IMR-90 (cell line): Measurements from ENCODE around the gene HEATR3. TPM values are rescaled to one million over a fixed set of nuclear protein-coding genes. Genes with fewer than 3 reads are reported as not detected.

Experiments
- ATAC-seq: fragments of 200-7000 bp; cut with Tn5 transposase; 2 replicates; pipeline ENCODE4 v1.9.1; 2020; ENCODE audit warnings: low read depth, mild to moderate bottlenecking, moderate library complexity
- BruUV-seq: library from RNA; stranded (reverse); fragments of 400-500 nt; replicated peaks from 2 replicates; lab custom pipeline; 2021; lab: Mats Ljungman, UMichigan
- CTCF ChIA-PET: fragments of 300-600 bp; formaldehyde crosslinking; extraction: SDS; loops from one replicate; lab custom pipeline; 2021; ENCODE audit warnings: antibody characterized with exemption; lab: Yijun Ruan, JAX
- POLR2A ChIA-PET: fragments of 300-600 bp; sonication (Branson Sonifier 250); formaldehyde crosslinking; loops from one replicate; lab custom pipeline; 2022; ENCODE audit warnings: antibody characterized with exemption; ENCODE audit not compliant: unreplicated experiment; lab: Charles Lee
- DNase-seq: peaks from one replicate; pipeline ENCODE4 v3.0.0; 2013
- H2AFZ ChIP-seq: replicated peaks from 2 replicates; pipeline ENCODE3; 2013; ENCODE audit warnings: low read length, mild to moderate bottlenecking; ENCODE audit not compliant: poor library complexity
- H2AK5ac ChIP-seq: 2 replicates; pipeline ENCODE4 v1.6.1; 2013; ENCODE audit warnings: low read depth, low read length, inconsistent platforms
- H2AK9ac ChIP-seq: replicated peaks from 2 replicates; pipeline ENCODE3; 2013; ENCODE audit warnings: mild to moderate bottlenecking, low read depth, low read length, moderate library complexity; ENCODE audit not compliant: poor library complexity
- H2BK120ac ChIP-seq: 2 replicates; pipeline ENCODE4 v1.6.1; 2013; ENCODE audit warnings: low read depth, low read length, inconsistent platforms
- H2BK15ac ChIP-seq: 3 replicates; pipeline ENCODE4 v1.6.1; 2013; ENCODE audit warnings: low read depth, low read length, inconsistent platforms
- H2BK20ac ChIP-seq: 2 replicates; pipeline ENCODE4 v1.6.1; 2013; ENCODE audit warnings: low read depth, mild to moderate bottlenecking, inconsistent platforms, low read length, moderate library complexity
- H2BK5ac ChIP-seq: 2 replicates; pipeline ENCODE4 v1.6.1; 2013; ENCODE audit warnings: mild to moderate bottlenecking, low read depth, low read length, inconsistent platforms; ENCODE audit not compliant: poor library complexity, severe bottlenecking
- H3K14ac ChIP-seq: replicated peaks from 2 replicates; pipeline ENCODE4 v1.6.1; 2013; ENCODE audit warnings: low read depth, low read length, inconsistent platforms
- H3K18ac ChIP-seq: 2 replicates; pipeline ENCODE4 v1.6.1; 2013; ENCODE audit warnings: low read depth, low read length, control low read depth
- H3K23ac ChIP-seq: 2 replicates; pipeline ENCODE4 v1.6.1; 2013; ENCODE audit warnings: low read depth, low read length, inconsistent platforms
- H3K27ac ChIP-seq: 2 replicates; pipeline ENCODE4 v1.5.1; 2013; ENCODE audit warnings: mild to moderate bottlenecking, control low read depth, low read length; ENCODE audit not compliant: insufficient read depth
- H3K27me3 ChIP-seq: 2 replicates; pipeline ENCODE4 v1.6.1; 2013; ENCODE audit warnings: low read length; ENCODE audit not compliant: control insufficient read depth, insufficient read depth
- H3K36me3 ChIP-seq: 2 replicates; pipeline ENCODE4 v1.6.1; 2013; ENCODE audit warnings: low read length, mixed read lengths; ENCODE audit not compliant: control insufficient read depth, insufficient read depth
- H3K4ac ChIP-seq: 2 replicates; pipeline ENCODE4 v1.6.1; 2013; ENCODE audit warnings: low read depth, low read length, inconsistent platforms
- H3K4me1 ChIP-seq: 2 replicates; pipeline ENCODE4 v1.6.1; 2013; ENCODE audit warnings: low read length, mixed read lengths; ENCODE audit not compliant: control insufficient read depth, insufficient read depth
- H3K4me2 ChIP-seq: 2 replicates; pipeline ENCODE4 v1.6.1; 2013; ENCODE audit warnings: low read depth, mild to moderate bottlenecking, control low read depth, low read length, moderate library complexity
- H3K4me3 ChIP-seq: 2 replicates; pipeline ENCODE4 v1.5.1; 2013; ENCODE audit warnings: low read depth, mild to moderate bottlenecking, control low read depth, low read length, moderate library complexity; ENCODE audit not compliant: insufficient read depth
- H3K56ac ChIP-seq: 2 replicates; pipeline ENCODE4 v1.6.1; 2013; ENCODE audit warnings: low read length, inconsistent platforms; ENCODE audit not compliant: insufficient read depth; ENCODE audit errors: extremely low read depth
- H3K79me1 ChIP-seq, 2 experiments: 2 replicates each; pipeline ENCODE4 v1.6.1; 2013; ENCODE audit warnings: low read length in 2 of 2, inconsistent platforms in 1 of 2, low read depth in 1 of 2
- H3K9ac ChIP-seq: 2 replicates; pipeline ENCODE4 v1.6.1; 2013; ENCODE audit warnings: low read depth, low read length, control low read depth
- H3K9me1 ChIP-seq: 2 replicates; pipeline ENCODE4 v1.6.1; 2013; ENCODE audit warnings: low read length, inconsistent platforms; ENCODE audit not compliant: insufficient read depth
- H3K9me3 ChIP-seq: 2 replicates; pipeline ENCODE4 v1.6.1; 2013; ENCODE audit warnings: low read length; ENCODE audit not compliant: control insufficient read depth, insufficient read depth
- H4K20me1 ChIP-seq: 2 replicates; pipeline ENCODE4 v1.6.1; 2013; ENCODE audit warnings: low read length, inconsistent platforms; ENCODE audit not compliant: insufficient read depth
- H4K5ac ChIP-seq: 2 replicates; pipeline ENCODE4 v1.6.1; 2013; ENCODE audit warnings: mild to moderate bottlenecking, low read depth, low read length, control low read depth
- H4K8ac ChIP-seq, 2 experiments: 2 replicates each; pipeline ENCODE4 v1.6.1; 2013; ENCODE audit warnings: low read depth in 2 of 2, low read length in 2 of 2, control low read depth in 1 of 2, inconsistent platforms in 1 of 2
- H4K91ac ChIP-seq: 2 replicates; pipeline ENCODE4 v1.6.1; 2013; ENCODE audit warnings: low read depth, low read length, inconsistent platforms; ENCODE audit not compliant: insufficient read depth
- BHLHE40 ChIP-seq: fragments of 150-350 bp; IDR thresholded peaks from 2 replicates; pipeline ENCODE4 v1.6.1; 2016; ENCODE audit warnings: mild to moderate bottlenecking, low read depth, low read length
- CEBPB ChIP-seq: IDR thresholded peaks from 2 replicates; pipeline ENCODE4 v1.6.1; 2012; ENCODE audit warnings: low read depth, low read length, improper control_type of control experiment
- CHD1 ChIP-seq: IDR thresholded peaks from 2 replicates; pipeline ENCODE4 v1.6.1; 2012; ENCODE audit warnings: low read depth, low read length, improper control_type of control experiment
- FOS ChIP-seq: fragments of 150-350 bp; IDR thresholded peaks from 2 replicates; pipeline ENCODE4 v1.6.1; 2016; ENCODE audit warnings: low read depth, low read length
- MAFK ChIP-seq: IDR thresholded peaks from 2 replicates; pipeline ENCODE4 v1.6.1; 2012; ENCODE audit warnings: low read depth, low read length, improper control_type of control experiment
- MAZ ChIP-seq: IDR thresholded peaks from 2 replicates; pipeline ENCODE4 v1.6.1; 2012; ENCODE audit warnings: low read depth, mild to moderate bottlenecking, low read length, improper control_type of control experiment, moderate library complexity, borderline replicate concordance
- MXI1 ChIP-seq: IDR thresholded peaks from 2 replicates; pipeline ENCODE4 v1.6.1; 2012; ENCODE audit warnings: low read depth, mild to moderate bottlenecking, low read length, moderate library complexity, borderline replicate concordance
- NFE2L2 ChIP-seq: fragments of 150-350 bp; IDR thresholded peaks from 2 replicates; pipeline ENCODE4 v1.6.1; 2016; ENCODE audit warnings: low read depth, mild to moderate bottlenecking, low read length
- POLR2A ChIP-seq: IDR thresholded peaks from 2 replicates; pipeline ENCODE4 v1.6.1; 2012; ENCODE audit warnings: mild to moderate bottlenecking, low read depth, low read length
- RAD21 ChIP-seq: IDR thresholded peaks from 2 replicates; pipeline ENCODE4 v1.6.1; 2012; ENCODE audit warnings: low read length, improper control_type of control experiment
- RCOR1 ChIP-seq: IDR thresholded peaks from 2 replicates; pipeline ENCODE4 v1.6.1; 2012; ENCODE audit warnings: mild to moderate bottlenecking, low read length, improper control_type of control experiment; ENCODE audit not compliant: insufficient replicate concordance
- RFX5 ChIP-seq: IDR thresholded peaks from 2 replicates; pipeline ENCODE4 v1.8.0; 2012; ENCODE audit warnings: low read depth, mild to moderate bottlenecking, low read length, moderate library complexity
- SMC3 ChIP-seq: fragments of 150-350 bp; IDR thresholded peaks from 2 replicates; pipeline ENCODE4 v1.6.1; 2016; ENCODE audit warnings: low read depth, mild to moderate bottlenecking, antibody characterized with exemption, low read length, moderate library complexity
- WGBS, 2 experiments: methylation state at CpG; one replicate each; pipeline versions ENCODE4 v1.1.5 to v1.1.7; 2013; ENCODE audit warnings: missing lambda C conversion rate in 2 of 2; ENCODE audit not compliant: insufficient read length in 1 of 2; ENCODE audit errors: extremely low coverage in 2 of 2; 5-methylcytosine and 5-hydroxymethylcytosine counted together
- dilution Hi-C: fragments of 300-500 bp; cut with HindIII; formaldehyde crosslinking; loops from one replicate; pipeline ENCODE4 v1.14.3; 2018; ENCODE audit warnings: low sequenced_read_pairs; ENCODE audit not compliant: unreplicated experiment
- in situ Hi-C: fragments of 300-500 bp; cut with MboI; formaldehyde crosslinking; loops from 3 replicates; pipeline ENCODE4 v1.14.3; 2019; ENCODE audit warnings: low sequenced_read_pairs, inconsistent platforms, mixed read lengths
- intact Hi-C: fragments of 100-400 bp; cut with micrococcal nuclease; formaldehyde crosslinking; loops from 2 replicates; pipeline ENCODE4 v1.10.0; 2022
- polyA plus RNA-seq, 3 experiments: library from polyadenylated mRNA; depleted of rRNA; stranded (reverse); fragments of >200 nt; gene quantifications; 2 replicates each; pipeline ENCODE4 v1.2.3, GENCODE V29; 2012; ENCODE audit warnings: low replicate concordance in 1 of 3
- total RNA-seq: library from RNA; depleted of rRNA; stranded (reverse); fragments of >200 nt; gene quantifications from 2 replicates; pipeline ENCODE4 v1.2.3, GENCODE V29; 2012
- TF ChIP-seq, protein P1 (sequence below): conservative IDR thresholded peaks from 2 replicates; pipeline ENCODE4 v1.5.1; 2012; ENCODE audit warnings: mild to moderate bottlenecking, low read depth, low read length, improper control_type of control experiment
- TF ChIP-seq, protein P2 (sequence below): fragments of 150-350 bp; IDR thresholded peaks from 2 replicates; pipeline ENCODE4 v1.6.1; 2016; ENCODE audit warnings: low read depth, mild to moderate bottlenecking, low read length, moderate library complexity, borderline replicate concordance
- TF ChIP-seq, protein P3 (sequence below): fragments of 150-350 bp; IDR thresholded peaks from 2 replicates; pipeline ENCODE4 v1.6.1; 2017; ENCODE audit warnings: mild to moderate bottlenecking, antibody characterized with exemption, low read length, low read depth

Gene HEATR3
- total and polyA plus RNA-seq, 2 of the 4 experiments (the other 2 are of a cell fraction): 9.4 to 21.1 TPM

DNA sequence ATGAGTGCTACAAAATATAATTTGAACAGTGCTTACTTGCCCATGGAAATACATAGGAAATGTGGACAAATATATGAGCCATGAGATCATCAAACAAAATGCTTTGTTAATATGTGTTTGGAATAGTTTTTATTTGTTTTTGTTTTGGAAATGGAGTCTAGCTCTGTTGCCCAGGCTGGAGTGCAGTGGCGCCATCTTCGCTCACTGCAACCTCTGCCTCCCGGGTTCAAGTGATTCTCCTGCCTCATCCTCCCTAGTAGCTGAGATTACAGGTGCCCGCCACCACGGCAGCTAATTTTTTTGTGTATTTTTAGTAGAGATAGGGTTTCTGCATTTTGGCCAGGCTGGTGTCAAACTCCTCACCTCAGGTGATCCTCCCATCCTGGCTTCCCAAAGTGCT is 37.9 kb upstream of the HEATR3 start:
- Histone ChIP-seq H3K4ac (no peak overlapping the region), H2BK20ac (no peak overlapping the region), H2BK5ac (no peak overlapping the region), H3K36me3 (peaks cover 9% of the 10 kb centered on the region), H3K4me2 (no peak overlapping the region), H3K4me1 (no peaks in the 10 kb centered on the region), H3K79me1 (peaks cover 18 to 24% of the 10 kb centered on the region in 2 experiments), H2BK15ac (no peak overlapping the region), H3K9ac (no peak overlapping the region), H3K27ac (no peak overlapping the region), H3K14ac (no peak overlapping the region), H2AK5ac (no peak overlapping the region), H3K27me3 (no peaks in the 10 kb centered on the region), H4K5ac (no peak overlapping the region), H2AK9ac (no peak overlapping the region), H3K9me3 (no peaks in the 10 kb centered on the region), H3K56ac (no peak overlapping the region), H3K18ac (no peak overlapping the region), H4K8ac (no peak overlapping the region), H2BK120ac (no peak overlapping the region), H2AFZ (no peak overlapping the region), H3K4me3 (no peak overlapping the region), H3K9me1 (no peaks in the 10 kb centered on the region), H4K20me1 (no peaks in the 10 kb centered on the region; the same call in 1 of the 2 replicates), H4K91ac (no peak overlapping the region), H3K23ac (no peak overlapping the region)
- no TSS peak for BruUV-seq
- dilution Hi-C loops: no loop called here
- in situ Hi-C loops: no loop called here
- ChIA-PET CTCF (interaction anchor here (0.7 kb wide), 1 partner anchor 60 kb away, joined by 5 read pairs; no protein-coding TSS in a partner anchor), POLR2A (no interaction called here)
- intact Hi-C loops: loop anchor here (5.0 kb wide), 2 partner anchors 134 to 339 kb away; partner anchors contain the start of gene BRD7
- 100% methylated on average over 2 of the region's 5 CpGs; no CpG with 5 or more reads in 1 of the 2 experiments for WGBS, 2 experiments
- TF ChIP-seq FOS: no peak
- TF ChIP-seq, protein P1, sequence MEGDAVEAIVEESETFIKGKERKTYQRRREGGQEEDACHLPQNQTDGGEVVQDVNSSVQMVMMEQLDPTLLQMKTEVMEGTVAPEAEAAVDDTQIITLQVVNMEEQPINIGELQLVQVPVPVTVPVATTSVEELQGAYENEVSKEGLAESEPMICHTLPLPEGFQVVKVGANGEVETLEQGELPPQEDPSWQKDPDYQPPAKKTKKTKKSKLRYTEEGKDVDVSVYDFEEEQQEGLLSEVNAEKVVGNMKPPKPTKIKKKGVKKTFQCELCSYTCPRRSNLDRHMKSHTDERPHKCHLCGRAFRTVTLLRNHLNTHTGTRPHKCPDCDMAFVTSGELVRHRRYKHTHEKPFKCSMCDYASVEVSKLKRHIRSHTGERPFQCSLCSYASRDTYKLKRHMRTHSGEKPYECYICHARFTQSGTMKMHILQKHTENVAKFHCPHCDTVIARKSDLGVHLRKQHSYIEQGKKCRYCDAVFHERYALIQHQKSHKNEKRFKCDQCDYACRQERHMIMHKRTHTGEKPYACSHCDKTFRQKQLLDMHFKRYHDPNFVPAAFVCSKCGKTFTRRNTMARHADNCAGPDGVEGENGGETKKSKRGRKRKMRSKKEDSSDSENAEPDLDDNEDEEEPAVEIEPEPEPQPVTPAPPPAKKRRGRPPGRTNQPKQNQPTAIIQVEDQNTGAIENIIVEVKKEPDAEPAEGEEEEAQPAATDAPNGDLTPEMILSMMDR: no peak
- no peak for TF ChIP-seq MXI1
- TF ChIP-seq RFX5: no peak
- no peak for TF ChIP-seq CHD1
- no peak for TF ChIP-seq MAZ
- TF ChIP-seq, protein P2, sequence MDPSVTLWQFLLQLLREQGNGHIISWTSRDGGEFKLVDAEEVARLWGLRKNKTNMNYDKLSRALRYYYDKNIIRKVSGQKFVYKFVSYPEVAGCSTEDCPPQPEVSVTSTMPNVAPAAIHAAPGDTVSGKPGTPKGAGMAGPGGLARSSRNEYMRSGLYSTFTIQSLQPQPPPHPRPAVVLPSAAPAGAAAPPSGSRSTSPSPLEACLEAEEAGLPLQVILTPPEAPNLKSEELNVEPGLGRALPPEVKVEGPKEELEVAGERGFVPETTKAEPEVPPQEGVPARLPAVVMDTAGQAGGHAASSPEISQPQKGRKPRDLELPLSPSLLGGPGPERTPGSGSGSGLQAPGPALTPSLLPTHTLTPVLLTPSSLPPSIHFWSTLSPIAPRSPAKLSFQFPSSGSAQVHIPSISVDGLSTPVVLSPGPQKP: no peak
- no peak for TF ChIP-seq SMC3
- no peak for TF ChIP-seq POLR2A
- TF ChIP-seq MAFK: no peak
- TF ChIP-seq CEBPB: no peak
- TF ChIP-seq NFE2L2: no peak
- TF ChIP-seq, protein P3, sequence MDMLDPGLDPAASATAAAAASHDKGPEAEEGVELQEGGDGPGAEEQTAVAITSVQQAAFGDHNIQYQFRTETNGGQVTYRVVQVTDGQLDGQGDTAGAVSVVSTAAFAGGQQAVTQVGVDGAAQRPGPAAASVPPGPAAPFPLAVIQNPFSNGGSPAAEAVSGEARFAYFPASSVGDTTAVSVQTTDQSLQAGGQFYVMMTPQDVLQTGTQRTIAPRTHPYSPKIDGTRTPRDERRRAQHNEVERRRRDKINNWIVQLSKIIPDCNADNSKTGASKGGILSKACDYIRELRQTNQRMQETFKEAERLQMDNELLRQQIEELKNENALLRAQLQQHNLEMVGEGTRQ: no peak
- no peak for TF ChIP-seq RCOR1
- no peak for TF ChIP-seq BHLHE40
- TF ChIP-seq RAD21: no peak
- ATAC-seq (no peak), DNase-seq (no peak)
